NCI-H2227 (cell line): ENCODE results near the gene FAM20C.
A peak's percentile ranks its signal among the peaks of the same experiment; 100 is the strongest.

Source experiments
- DNase-seq: peaks from one replicate; lab custom pipeline; 2025; ENCODE audit not compliant: unreplicated experiment; lab: John Stamatoyannopoulos, UW

The FAM20C gene

DNA sequence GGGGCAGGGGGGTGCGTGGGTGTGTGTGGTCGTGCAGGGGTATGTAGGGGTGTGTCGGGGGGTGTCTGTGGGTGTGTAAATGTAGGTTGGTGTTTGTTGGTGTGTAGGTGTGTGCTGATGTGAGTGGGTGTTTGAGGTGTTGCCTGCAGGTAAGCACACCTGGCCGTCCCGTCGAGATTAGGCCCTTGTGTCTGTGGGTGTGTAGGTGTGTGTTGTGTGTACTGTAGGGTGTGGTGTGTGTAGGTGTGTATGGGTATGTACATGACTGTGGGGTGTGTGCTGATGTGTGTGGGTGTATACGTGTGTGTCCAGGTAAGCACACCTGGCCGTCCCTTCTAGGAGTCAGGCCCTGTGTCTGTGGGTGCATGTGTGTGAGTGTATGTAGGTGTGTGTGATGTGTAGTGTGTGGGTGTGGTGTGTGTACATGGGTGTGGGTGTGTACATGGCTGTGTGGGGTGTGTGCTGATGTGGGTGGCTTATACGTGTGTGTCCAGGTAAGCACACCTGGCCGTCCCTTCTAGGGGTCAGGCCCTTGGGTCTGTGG is 15.8 kb downstream of the FAM20C start:
- DNase-seq = no peak

DNA sequence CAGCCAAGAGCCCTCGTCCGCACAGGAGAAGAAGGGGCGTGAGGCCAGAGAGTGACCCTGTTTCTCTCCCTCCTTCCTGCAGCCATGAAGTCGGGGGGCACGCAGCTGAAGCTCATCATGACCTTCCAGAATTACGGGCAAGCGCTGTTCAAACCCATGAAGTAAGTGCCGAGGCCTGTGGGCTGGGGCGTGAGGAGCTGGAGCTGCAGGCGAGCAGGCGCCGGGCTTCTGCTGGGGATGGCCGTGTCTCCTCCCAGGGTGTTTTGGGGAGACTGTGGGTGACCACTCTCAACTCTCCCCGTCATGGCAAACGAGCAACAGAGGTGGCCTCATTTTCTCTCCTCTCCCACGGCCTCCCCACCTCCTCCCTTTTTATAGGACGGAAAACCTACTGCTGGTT is 16.4 kb downstream of the FAM20C start:
- DNase-seq = no peak

DNA sequence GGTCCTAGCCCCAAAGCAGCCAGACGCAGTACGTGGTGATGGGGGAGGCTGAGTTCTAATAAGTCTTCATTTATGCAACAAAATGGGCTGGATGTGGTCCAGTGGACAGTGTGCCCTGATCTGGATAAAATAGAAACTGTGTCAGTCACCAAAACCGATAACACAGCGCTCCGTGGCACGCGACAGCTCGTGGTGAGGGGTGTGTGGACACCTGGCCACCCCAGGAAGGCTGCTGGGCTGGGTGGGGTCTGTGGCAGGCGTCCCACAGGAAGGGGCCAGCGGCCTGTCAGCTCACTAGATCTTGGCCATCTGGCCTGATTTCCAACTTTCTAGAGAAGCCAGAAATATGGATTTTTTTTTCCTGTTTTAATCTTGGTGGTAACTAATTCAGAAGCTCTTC is 17.0 kb downstream of the FAM20C start:
- DNase-seq = no peak

DNA sequence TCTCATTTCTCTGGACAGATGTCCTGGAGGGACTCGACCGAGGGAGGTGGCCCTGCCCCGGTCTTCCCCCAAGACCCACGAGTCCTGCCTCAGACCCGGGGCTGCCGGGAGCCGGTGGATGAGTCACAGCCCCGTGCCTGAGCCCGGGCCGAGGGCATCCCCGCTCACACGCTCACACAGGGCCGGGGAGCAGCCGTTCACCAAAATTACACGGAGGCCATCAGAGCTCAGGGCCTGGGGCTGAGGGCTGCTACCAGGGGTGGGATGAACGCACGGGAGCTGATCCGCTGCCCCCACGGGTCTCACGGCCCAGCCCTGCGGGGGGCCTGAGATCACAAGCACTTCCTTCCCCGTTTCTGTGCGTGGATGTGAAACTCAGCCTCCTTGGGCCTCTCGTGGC is 17.5 kb downstream of the FAM20C start:
- no peak for DNase-seq

DNA sequence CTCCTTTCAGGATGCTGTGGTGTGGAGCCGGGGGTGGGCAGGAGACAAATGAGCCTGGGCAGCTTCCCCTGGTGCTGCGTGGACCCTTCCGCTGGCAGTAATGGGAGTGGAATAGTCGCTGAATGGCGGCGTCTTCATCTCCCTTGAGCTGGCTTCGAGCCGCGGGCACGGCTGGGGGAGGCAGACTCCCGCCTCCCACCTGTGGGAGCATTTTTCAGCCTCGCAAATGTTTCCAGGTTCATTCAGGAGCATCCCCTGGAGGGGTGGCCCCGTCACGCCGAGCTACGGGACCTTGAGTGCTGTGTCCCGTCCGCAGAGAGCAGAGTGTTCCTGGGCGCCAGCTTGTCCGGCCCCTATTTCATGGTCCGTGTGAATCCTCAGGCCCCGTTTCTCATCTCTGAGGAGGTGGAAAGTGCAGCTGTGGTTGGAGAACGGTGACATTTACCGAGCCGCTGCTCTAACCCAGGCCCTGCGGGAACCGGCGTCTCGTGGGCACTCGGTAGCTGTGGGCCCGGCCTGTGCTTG is 18.1 kb downstream of the FAM20C start:
- DNase-seq = no peak

DNA sequence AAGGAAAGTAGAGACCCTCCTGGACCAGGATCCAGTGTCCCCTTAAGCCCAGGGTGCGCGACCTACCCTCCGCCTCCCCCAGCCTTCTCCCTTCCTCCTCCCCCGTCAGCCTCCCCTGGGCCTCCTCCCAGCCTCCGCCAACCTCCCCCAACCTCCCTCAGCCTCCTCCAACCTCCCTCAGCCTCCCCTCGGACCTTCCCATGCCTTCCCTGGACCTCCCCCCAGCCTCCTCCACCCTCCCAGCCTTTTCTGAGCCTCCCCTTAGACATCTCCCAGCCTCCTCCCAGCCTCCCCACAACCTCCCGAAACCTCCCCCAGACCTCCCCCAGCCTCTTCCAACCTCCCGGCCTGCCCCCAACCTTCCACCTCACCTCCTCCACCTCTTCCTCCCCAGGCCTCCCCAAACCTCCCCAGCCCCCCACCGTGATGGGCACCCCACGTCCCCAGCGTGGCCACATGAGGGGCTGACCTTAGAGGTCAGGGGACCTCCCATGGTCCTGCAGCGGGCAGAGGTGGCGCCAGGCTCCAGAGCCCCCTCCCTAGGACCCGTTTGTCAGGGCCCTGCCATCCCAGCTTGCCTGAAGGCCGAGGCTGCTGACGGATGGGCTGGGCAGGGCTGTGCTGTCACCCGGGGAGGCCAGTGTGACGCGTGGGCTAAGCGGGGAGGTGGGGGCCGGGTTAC is 18.8 kb downstream of the FAM20C start:
- DNase-seq = no peak

DNA sequence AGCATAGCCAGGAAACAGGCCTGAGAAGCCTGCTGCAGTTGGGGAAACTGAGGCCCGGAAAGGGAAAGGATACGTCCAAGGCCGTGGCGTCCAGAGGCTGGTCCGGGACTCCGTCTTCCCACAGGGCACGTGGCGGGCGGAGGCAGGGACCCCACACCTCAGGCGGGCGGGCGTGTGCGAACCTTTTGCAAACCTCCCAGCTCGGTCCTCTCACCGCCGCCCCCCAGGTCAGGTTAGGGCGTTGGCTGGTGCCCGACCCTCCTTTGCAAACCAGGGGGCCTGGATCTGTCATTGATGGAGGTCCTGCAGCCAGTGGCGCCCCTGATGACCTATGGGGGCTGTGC is 19.3 kb downstream of the FAM20C start:
- no peak for DNase-seq

DNA sequence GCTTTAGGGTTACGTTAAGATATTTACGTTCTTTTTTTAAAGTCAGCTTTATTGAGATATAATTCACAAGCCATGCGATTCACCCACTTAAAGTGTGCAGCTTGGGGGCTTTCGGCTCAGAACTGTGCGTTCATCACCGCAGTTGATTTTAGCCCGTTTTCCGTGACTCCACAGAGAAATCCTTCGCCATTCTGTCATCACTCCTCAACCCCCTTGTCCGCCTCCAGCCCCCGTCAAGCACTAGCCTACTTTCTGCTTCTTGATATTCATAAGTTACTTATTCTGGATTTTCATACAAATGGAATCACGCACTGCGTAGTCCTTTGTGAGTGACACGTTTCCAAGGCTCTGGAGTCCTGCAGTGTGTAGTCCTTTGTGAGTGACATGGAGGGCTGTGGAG is 20.4 kb downstream of the FAM20C start:
- DNase-seq = no peak

DNA sequence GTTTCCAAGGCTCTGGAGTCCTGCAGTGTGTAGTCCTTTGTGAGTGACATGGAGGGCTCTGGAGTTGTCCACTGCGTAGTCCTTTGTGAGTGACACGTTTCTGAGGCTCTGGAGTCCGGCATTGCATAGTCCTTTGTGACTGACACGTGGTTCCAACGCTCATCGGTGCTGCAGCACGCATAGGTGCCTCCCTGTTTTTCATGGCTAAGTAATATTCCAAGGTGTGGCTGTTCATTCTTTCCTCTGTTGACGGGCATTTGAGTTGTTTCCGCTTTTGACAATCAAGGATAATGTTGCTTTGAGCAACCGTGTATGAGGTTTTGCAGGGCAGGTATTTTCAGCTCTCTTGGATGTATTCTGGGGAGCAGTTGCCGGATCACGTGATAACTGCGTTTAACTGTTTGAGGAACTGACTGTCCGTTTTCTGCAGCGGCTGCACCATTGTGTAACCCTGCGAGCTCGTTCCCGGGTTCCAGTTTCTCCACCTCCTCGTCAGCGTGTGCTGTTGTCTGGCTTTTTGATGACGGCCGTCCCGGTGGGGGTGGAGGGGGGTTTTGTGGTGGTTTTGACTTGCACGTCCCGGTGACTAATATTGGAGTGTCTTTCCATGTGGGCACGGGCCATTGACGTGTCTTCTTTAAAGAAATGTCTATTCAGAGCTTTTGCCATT is 21.1 kb downstream of the FAM20C start:
- no peak for DNase-seq

DNA sequence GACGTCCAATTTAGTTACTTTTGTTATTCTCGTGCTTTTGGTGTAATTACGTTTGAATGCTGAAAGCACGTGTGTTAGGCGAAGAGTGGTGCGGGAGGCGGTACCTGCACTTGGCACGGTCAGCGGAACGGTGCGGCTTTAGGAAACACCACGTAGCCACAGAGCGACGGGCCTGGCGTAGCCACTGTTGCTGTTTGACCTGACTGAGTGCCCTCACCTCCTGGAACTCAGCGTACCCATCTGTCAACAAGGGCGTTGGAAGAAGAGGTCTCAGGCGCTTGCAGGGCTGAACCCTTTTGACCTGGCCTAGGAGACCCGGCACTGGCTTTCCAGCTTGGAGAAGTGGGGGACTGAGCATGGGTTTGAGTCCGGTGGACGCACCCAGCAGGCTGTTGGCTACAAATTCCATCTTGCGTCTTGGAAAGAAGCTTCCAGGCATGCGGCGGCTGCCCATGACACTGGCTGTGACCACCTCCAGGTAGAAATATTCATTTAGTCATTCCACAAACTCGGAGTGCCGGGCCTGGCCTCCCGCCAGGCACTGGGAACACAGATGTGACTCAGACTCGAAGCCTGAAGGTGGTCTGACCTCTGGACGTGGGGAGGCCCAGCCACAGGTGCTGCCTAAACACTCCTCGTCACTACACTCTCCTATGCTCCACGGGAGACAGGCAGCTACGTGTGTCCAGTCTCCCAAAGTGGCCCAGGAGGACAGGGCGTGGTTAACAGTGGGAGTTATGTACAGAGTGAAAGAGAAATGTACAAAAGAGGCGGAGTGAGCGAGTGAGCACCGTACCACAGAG is 22.2 kb downstream of the FAM20C start:
- no peak for DNase-seq

DNA sequence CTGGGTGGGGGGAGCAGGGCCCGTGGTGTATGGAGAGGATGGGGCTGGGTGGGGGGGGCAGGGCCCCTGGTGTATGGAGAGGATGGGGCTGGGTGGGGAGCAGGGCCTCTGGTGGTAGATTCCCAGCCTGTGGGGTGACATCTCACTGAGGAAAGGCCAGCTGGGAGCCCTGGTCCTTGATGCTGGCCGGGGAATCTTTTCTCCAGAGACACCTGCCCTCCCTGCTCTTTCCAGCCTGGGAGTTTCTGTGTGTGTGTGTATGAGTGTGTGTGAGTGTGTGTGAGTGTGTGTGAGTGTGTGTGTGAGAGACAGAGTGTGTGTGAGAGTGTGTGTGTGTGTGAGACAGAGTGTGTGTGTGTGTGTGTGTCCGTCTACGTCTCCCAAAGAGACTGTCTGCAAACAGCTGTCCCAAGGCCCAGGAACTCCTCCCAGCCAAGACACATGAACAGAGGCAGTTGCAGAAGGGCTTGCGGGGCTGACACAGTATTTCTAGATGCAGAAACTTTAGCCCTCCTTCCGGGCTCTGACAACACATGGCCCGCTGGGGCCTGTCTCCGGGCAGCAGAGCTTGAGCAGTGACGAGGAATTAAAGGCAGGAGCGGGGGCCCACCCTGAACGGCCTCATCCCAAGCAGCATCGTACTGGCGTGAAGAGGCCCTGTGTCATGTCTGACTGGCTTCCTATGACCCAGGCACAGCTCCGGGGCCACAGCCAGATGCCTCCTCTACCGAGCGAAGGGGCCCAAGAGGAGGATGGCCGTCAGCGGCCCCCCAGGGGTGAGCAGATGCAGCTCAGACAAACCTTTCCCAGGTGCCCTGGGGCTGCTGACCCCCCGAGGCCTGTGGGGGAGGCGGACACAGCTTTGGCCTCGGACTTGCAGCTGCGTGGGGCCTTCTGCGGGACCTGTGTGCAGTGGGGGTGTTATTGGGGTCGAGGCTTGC is 24.3 kb downstream of the FAM20C start:
- DNase-seq = peak; percentile 30

DNA sequence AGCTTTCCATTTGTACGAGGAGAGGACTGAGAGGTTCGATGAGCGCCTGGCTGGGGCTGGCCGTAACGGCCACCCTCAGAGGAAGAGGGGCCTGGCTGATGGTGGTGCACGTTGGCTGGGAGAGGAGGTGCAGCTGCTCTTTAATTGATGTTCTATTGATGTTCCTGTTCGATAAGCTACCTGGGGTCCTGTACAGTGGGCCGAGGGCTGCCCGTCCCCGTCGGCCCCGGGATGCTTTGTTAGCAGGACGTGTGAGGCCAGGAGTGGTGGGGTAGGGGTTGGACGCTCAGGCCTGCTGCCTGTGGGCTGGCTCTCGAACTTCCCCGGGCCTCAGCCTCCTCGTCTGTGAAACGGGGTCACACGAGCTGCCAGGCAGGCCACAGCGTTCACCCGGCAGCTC is 25.4 kb downstream of the FAM20C start:
- DNase-seq = no peak

DNA sequence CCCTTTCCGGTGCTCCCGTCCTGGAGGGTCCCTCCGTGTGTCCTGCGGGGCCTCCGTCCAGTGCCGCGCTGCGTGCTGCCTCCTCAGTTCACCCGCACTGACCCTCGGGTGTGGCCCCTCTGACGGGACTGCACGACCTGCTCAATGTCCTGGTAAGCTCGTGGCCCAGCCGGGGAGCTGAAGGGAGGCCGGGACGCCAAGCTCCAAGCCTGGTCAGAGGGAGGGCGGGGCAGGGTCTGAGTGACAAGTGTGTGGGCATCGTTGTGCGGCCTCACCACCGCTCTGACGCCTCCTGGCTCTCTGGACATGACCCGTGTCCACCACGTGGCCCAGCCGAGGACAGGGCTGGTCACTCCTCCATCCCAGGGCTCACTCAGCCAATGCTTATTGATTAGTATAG is 25.9 kb downstream of the FAM20C start:
- DNase-seq = no peak

DNA sequence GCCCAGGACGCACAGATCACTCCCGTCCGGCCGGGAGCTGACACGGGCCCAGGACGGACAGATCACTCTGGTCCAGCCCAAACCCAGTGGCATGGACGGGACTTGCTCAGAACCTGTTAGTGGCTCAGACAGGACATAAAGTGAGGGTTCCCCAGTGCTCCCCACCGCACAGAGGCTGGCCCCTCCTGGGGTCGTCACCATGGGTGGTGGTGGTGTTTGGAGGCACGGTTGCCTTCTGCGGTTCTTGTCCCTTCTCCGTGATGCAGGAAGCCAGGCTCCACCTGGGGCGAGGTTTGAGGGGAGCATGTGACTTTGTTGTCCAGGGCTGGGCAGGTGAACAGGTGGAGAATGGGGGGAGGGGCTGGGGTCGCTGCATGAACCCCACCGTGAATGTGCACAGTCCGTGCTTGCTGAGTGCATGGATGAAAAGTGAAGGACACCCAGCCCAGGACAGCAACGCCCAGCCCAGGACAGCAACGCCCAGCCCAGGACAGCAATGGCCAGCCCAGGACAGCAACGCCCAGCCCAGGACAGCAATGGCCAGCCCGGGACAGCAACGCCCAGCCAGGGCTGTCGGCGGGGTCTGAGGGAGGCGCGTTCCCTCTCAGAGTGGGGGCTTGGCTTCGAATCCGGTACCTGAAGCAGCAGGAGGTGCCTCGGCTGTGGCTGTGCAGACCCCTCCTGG is 26.7 kb downstream of the FAM20C start:
- DNase-seq = no peak

DNA sequence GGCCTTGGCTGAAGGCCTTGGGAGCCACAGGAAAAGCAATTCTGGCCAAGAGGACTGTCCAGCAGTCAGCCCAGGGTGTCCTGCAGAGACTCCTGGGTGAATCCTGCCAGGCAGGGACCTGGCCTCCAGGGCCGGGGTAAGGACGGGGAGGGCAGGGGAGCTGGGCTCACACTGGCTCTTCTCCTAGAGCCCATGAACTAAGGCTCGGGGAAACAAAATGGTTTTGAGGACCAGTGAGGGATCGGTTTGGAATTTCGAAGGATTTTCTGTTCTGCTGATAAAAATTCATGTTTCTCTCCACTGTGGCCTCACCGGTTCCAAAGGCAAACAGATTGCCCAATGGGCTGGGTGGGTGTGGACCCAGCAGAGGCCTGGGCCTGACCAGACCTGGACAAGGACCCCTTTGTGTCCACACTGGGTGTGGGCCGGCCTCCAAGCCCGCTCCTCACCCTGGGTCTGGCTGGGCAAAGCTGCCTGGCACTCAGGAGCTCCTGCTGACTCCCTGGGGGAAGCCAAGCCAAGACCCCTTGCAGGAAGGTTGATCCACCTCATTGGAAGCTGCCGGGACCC is 27.3 kb downstream of the FAM20C start:
- no peak for DNase-seq

DNA sequence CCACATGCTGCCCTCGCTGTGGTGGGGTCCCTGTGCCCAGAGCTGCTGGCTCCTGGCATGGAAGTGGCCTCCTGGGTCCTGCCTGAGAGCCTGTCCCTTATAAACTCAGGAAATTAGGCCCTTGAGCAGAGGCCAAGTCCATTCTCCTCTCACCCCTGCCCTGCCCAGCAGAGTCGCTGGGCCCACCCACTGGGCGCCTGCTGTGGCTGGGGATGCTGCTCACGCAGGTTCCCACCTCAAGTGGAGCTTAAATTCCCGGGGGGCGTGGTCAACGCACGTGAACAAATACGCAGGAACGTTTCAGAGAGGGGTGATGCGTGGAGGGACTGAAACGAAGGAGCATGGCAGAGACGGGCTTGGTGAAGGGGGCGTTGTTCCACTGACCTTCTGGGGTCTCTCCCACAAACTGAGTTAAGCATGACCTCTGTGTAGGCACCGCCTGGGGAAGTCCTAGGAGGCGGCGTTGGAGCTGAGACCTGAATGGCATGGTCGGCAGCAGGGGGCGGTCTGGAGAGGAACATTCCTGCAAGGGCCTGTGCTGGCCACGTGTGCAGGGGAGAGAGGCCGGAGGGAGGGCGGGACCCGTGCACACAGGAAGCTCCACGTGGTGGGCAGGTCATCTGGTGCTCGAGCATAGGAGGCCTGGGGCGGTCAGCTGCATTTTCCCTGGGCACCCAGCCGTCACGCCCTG is 27.9 kb downstream of the FAM20C start:
- DNase-seq = no peak

DNA sequence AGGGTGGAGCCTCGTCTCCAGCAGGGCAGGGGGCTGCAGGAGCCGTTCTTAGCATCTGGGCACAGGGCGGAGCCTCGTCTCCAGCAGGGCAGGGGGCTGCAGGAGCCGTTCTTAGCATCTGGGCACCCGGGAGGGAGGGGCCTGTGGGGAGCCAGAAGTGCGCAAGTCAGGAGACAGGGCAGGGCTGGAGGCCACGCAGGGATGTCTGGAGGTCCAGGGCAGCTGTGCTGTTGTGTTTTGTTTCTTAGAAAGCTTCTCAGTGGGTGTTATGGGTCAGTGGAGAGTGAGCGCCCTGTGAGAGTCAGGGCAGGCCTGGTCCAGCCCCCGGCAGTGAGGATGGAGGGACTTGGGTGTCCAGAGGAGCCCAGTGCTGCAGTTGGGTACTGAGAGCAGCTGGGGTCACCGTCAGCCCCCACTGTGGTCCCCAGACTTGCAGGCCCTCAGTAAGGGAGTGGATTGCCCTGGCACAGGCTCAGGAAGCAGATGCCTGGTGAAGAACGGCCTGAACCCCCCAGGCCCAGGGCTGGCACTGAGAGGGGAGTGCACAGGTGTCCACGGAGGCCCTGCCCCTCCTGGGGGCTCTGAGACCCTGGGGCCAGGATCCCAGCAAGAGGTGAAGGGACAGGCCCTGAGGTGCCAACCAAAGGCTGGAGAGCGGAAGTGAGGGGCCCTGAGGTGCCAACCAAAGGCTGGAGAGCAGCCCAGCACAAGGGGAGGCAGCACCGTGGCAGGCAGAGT is 29.8 kb downstream of the FAM20C start:
- no peak for DNase-seq

DNA sequence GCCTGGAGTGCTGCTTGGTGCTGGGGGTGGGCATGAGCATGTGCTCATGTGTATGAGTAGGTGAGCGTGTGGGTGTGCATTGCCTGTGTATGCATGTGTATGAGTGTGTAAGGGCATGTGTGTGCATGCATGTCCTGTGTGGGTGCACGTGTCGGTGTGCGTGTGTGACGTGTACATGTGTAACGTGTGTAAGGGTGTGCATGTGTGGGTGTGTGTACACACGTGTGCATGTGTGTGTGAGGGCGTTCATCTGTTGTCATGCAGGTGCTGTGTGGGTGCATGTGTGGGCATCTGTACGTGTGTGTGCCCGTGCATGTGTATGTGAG is 30.3 kb downstream of the FAM20C start:
- no peak for DNase-seq
